BJ (cell line): Measurements from ENCODE around the gene SARDH. TPM values are rescaled to one million over a fixed set of nuclear protein-coding genes. Genes with fewer than 3 reads are reported as not detected.

ENCODE experiments used
- CTCF ChIA-PET: fragments of 350-600 bp; formaldehyde crosslinking; extraction: SDS; loops from one replicate; lab custom pipeline; 2021; ENCODE audit warnings: antibody characterized with exemption, inconsistent platforms; lab: Yijun Ruan, JAX
- POLR2A ChIA-PET: fragments of 300-600 bp; sonication (Branson Sonifier 250); formaldehyde crosslinking; extraction: SDS; loops from one replicate; lab custom pipeline; 2021; ENCODE audit warnings: antibody characterized with exemption; lab: Charles Lee
- DNase-seq: peaks from one replicate; pipeline ENCODE4 v3.0.0-alpha.2; 2011; ENCODE audit warnings: low read depth
- H3K27me3 ChIP-seq: 2 replicates; pipeline ENCODE4 v1.6.0; 2011; ENCODE audit warnings: low read length; ENCODE audit not compliant: control insufficient read depth, insufficient read depth
- H3K36me3 ChIP-seq: 2 replicates; pipeline ENCODE4 v1.5.1; 2011; ENCODE audit warnings: low read length; ENCODE audit not compliant: control insufficient read depth, insufficient read depth
- H3K4me3 ChIP-seq: 2 replicates; pipeline ENCODE4 v1.5.1; 2011; ENCODE audit warnings: low read depth, mild to moderate bottlenecking, control low read depth, low read length
- polyA plus RNA-seq: library from polyadenylated mRNA; depleted of rRNA; stranded (reverse); fragments of >200 nt; gene quantifications from 2 replicates; pipeline ENCODE4 v1.2.3, GENCODE V29; 2011
- TF ChIP-seq, protein P1 (sequence below): IDR thresholded peaks from 2 replicates; pipeline ENCODE4 v1.5.1; 2011; ENCODE audit warnings: low read depth, mild to moderate bottlenecking, control low read depth, inconsistent platforms, low read length, moderate library complexity; ENCODE audit not compliant: insufficient read depth

The SARDH gene
- polyA plus RNA-seq, 1 experiment: 0.53 TPM

DNA sequence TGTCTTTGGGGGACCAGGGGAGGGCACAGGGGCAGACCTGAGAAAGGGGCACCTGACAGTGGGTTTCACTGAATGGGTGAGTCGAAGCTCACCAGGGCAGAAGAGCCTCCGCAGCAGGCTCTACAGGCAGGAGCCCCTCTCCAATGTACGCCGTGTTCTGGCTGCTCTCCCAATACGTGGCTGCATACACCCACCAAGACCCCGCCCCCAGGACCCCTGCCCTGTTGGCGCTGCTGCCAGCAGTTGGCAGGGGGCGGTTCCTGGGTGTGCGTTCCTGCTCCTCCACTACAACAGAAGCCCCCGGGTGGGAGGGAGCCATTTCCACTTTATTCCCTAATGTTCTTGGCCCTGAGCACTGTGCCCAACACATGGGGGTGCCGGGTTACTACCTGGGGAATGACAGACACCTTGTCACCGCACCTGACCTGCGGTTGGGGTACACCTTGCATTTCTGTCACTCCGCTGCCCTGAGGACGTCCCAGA is 30.3 kb downstream of the SARDH start:
- POLR2A ChIA-PET: no interaction called here
- no peaks in the 10 kb centered on the region; the same call in 1 of the 2 replicates for H3K27me3 ChIP-seq
- CTCF ChIA-PET: no interaction called here
- DNase-seq: no peak
- no peak overlapping the region for H3K4me3 ChIP-seq
- no peaks in the 10 kb centered on the region for H3K36me3 ChIP-seq
- TF ChIP-seq, protein P1, sequence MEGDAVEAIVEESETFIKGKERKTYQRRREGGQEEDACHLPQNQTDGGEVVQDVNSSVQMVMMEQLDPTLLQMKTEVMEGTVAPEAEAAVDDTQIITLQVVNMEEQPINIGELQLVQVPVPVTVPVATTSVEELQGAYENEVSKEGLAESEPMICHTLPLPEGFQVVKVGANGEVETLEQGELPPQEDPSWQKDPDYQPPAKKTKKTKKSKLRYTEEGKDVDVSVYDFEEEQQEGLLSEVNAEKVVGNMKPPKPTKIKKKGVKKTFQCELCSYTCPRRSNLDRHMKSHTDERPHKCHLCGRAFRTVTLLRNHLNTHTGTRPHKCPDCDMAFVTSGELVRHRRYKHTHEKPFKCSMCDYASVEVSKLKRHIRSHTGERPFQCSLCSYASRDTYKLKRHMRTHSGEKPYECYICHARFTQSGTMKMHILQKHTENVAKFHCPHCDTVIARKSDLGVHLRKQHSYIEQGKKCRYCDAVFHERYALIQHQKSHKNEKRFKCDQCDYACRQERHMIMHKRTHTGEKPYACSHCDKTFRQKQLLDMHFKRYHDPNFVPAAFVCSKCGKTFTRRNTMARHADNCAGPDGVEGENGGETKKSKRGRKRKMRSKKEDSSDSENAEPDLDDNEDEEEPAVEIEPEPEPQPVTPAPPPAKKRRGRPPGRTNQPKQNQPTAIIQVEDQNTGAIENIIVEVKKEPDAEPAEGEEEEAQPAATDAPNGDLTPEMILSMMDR: no peak

DNA sequence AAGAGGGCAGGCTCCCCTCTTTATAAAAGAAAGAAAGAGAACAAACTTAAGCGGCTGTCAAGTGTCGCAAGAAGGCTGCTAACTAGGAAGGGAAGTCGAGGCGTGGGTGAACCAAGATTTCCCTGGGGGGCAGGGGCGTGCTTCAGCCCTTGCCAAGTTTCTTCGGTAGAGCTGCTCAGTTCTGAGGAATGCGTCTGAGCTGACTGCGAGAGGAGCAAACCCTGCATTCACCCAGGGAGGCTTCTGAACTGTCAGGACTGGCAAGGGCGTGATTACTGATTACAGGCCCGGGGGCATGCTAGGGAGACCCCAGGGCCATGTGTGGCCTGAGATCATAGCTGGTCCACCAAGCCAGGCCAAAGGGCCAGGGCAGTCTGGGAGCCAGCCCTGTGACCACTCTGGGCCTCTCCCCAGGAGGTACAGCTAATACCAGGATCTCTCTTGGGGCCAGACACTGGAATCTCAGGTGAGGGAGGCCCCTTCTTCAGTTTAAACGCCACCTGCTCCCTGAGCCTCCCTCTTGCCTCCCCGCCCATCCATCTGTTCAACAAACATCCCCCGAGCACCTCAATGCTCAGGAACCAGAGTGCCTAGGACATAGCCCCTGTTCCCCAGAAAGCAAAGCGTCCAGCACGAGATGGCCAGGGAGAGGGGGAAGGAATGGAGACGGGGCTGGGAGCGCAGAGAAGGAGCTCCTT is 30.9 kb downstream of the SARDH start:
- CTCF ChIA-PET: interaction anchor here (0.5 to 1.4 kb wide), 2 partner anchors 8 to 463 kb away, joined by 3 to 4 read pairs; no protein-coding TSS in a partner anchor
- H3K36me3 ChIP-seq: no peaks in the 10 kb centered on the region
- POLR2A ChIA-PET: no interaction called here
- H3K4me3 ChIP-seq: no peak overlapping the region
- TF ChIP-seq, protein P1: no peak
- no peak for DNase-seq
- H3K27me3 ChIP-seq: peaks cover under 1% of the 10 kb centered on the region; the same call in 1 of the 2 replicates

DNA sequence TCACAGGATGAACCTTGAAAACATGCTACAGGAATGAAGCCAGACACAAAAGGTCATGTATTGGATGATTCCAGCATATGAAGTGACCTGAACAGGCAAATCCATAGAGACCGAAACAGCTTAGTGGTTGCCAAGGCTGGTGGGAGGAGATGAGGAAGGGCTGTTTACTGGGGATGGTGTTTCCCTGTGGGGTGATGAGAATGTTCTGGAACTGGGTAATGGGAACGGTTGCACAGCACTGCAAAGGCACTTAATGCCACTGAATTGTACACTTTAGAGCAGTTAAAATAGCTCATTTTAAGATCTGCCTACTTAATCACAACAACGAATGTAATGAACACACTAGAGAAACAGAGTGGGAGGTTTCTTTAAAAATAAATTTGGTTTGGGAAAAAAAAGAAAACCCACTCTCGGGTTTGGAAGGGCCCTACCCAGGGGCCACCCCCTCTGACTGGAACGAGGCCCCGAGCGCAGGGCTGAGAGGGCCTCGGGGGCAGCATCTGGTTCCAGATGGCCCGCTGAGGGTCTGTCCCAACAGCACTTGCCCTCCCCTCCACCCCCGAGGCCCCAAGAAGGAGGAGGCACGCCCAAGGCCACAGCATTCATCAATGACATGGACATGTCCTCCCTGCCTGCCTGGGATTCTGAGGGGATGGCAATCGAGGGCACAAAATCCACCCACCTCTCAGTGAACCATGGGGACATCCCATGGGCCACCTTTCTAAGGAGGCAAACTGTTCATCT is 31.7 kb downstream of the SARDH start:
- TF ChIP-seq, protein P1: no peak
- CTCF ChIA-PET: interaction anchor here (1.4 kb wide), 1 partner anchor 9 kb away, joined by 4 read pairs; no protein-coding TSS in a partner anchor
- H3K27me3 ChIP-seq: peaks cover 7% of the 10 kb centered on the region
- no peaks in the 10 kb centered on the region for H3K36me3 ChIP-seq
- no peak for DNase-seq
- H3K4me3 ChIP-seq: no peak overlapping the region
- POLR2A ChIA-PET: no interaction called here

DNA sequence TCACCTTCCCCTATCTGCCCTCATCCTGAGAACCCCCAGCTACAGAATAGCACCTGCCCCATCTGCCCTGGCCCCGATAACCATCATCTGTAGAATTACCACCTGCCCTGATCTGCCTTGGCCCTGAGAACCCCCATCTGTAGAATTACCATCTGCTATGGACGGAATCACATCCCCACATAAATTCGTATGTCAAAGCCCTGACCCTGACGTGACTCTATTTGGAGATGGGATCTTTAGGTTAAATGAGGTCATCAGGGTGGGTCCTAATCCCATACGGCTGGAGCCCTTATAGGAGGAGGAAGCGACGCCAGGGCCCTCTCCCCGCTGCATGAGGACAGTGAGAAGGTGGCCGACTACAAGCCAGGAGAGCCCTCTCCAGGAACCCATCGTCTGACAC is 32.6 kb downstream of the SARDH start:
- TF ChIP-seq, protein P1: no peak
- H3K36me3 ChIP-seq: no peaks in the 10 kb centered on the region
- no peak for DNase-seq
- CTCF ChIA-PET: interaction anchor here (1.4 kb wide), 1 partner anchor 10 kb away, joined by 4 read pairs; no protein-coding TSS in a partner anchor
- peaks cover 12% of the 10 kb centered on the region for H3K27me3 ChIP-seq
- no peak overlapping the region for H3K4me3 ChIP-seq
- POLR2A ChIA-PET: no interaction called here

DNA sequence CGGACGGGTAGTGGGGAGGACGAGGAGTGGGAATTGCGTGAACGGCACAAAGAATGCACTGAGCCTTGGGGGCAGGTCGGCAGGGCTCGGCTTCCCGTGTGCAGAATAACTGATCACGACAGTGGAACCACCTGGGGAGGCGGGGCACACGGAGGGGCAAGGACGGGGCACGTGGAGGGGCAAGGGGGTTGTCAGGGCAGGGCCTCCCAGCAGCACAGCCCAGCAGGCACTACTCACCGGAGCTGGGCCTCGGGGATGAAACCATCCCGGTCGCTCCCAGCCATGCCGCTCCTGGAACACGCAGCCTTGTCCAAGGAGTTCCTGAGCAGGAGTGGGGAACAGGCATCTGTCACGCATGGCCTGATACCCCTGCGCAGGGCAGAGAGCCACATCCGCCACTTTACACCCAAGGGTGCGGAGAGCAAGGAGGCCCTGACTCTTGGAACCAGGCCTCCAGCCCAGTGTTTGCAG is 33.4 kb downstream of the SARDH start:
- TF ChIP-seq, protein P1: no peak
- DNase-seq: no peak
- no peak overlapping the region for H3K4me3 ChIP-seq
- ChIA-PET POLR2A (no interaction called here), CTCF (no interaction called here)
- H3K36me3 ChIP-seq: no peaks in the 10 kb centered on the region
- peaks cover 12% of the 10 kb centered on the region for H3K27me3 ChIP-seq
